T-helper 22 cell (primary cell): ENCODE measurements around the gene SFTPB.
A peak's percentile ranks its signal among the peaks of the same experiment; 100 is the strongest.

Experiments
- DNase-seq: peaks from one replicate; pipeline ENCODE4 v3.0.0-alpha.2; 2020; ENCODE audit warnings: low read depth

Gene SFTPB

GRCh38 chr2:85611705-85612587, 56.1 kb downstream of the SFTPB start, which contains the start of gene C2orf68:
TSS of gene C2orf68 (minus strand) at chr2:85612066. CDS start at chr2:85611984, 82 bp downstream.
- peak; percentile 76 for DNase-seq

- no peak for DNase-seq
Measured at GRCh38 chr2:85611217-85611704, 56.7 kb downstream of the SFTPB start.
